ENCODE data around the gene ELMO2.

Gene ELMO2

GRCh38 chr20:46331611-46332361 is 74.6 kb downstream of the ELMO2 start:
- no peak for DNase-seq

DNA sequence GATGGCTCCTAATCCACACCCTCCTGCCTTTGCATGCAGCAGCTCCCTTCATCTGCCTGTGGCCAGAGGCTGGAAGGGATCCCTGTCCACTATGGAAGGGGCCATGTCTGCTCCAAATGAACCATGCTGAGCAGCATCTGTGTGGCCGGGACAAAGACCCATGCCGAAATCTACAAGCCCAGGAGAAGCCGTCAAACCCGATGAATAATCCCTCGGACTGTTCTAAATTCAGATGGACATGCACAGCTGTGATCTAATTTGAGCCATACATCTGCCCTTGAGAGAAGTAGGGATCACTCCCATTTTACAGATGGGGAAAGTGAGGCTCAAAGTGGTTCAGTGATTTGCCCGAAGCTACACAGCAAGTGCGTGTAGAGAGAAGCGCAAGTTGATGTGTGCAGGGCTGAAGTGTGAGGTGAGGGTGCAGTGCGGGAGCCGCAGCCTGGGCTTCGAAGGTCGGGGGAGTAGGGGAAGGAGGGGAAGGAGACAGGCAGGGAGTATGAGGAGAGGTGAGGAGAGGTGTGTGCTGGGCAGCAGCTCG is 75.5 kb downstream of the ELMO2 start:
- DNase-seq = no peak

GRCh38 chr20:46330072-46330763 is 76.2 kb downstream of the ELMO2 start:
- no peak for DNase-seq

DNA sequence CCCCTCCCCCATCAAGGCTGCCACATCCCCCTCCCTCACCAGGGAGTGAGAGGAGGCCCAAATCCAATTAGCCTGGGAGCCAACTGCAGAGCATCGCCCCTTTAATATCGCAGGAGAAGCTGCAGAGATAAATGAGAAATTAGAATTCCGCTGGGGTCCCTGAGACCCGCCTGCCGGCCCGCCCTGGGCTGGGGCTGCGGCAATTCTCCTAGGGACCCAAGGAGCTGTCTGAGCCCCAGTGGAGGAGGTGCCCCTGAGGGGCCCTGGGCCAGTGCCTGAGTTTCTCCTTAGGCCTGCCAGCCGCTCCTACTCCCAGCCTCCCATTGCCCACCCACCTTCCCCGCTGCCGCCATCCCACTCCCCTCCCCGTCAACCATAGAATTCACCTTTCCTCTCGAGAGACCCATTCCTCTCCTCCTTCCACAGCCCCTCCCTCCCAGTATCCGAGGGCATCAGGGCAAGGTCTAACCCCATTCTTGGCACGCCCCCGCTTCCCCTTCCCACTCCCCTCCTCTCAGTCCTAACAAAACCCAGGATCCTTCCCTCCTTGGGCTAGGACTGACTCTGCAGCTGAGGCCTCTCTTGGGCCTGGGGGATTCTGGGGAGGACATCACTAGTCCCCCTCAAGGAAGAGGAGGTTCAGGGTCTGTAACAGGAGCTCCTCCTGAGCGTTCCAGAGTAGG is 78.1 kb downstream of the ELMO2 start:
- no peak for DNase-seq

GRCh38 chr20:46327557-46327956 is 78.9 kb downstream of the ELMO2 start:
- DNase-seq = no peak

GRCh38 chr20:46325789-46326188 is 80.6 kb downstream of the ELMO2 start:
- no peak for DNase-seq

DNA sequence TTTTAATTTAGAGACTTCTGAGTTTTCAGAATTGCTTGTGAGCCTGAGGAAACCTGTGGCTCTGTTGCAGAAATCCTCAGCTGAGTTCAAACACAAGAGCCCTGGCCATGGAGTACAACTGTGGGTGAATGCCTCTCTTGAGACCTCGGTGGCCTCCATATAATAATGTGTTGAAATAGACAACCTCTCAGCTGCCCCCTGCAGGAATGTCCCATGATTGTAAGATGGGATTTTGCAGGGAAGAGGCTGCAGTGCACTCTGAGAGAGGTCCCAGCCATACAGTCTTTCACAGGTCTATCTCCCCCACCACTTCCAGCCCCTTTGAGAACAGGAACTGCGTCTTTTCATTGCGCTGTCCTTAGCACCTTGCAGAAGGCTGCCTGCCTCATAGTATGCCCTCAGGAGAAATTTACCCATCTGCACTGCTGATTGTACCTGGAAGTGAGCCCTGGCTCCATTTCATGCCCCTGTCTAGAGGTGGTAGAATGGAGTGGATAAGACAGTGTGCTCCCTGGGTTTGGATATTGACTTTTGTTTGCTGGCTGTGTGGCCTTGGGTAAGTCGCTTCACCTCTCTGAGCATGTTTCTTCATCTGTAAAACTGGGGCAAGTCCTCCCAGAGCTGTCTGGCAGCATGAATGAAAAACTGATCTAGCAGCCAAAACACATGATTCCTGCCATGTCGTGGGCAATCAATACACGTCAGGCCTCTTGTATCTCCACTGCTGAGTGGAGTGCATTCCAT is 81.3 kb downstream of the ELMO2 start:
- peak; percentile 43 for DNase-seq

GRCh38 chr20:46324379-46324778 is 82.0 kb downstream of the ELMO2 start:
- no peak for DNase-seq

DNA sequence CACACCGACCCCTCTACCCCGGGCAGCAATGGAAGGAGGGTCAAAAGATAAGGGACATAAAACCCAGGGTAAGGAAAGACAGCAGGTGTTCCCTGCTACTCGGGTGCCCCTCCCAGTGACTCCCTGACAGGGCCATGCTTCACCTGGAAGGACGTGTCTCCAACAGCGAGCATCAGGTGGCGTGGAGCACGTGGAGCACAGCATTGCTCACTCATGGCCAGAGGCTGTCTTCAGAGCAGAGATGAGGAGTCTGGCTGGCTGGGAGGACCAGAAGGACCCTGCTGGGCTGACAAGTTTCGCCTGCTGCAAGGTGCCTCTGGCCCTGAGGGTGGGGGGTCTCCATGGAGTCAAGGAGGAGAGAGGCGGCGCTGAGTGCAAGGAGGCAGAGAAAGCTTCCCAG is 82.9 kb downstream of the ELMO2 start:
- no peak for DNase-seq

DNA sequence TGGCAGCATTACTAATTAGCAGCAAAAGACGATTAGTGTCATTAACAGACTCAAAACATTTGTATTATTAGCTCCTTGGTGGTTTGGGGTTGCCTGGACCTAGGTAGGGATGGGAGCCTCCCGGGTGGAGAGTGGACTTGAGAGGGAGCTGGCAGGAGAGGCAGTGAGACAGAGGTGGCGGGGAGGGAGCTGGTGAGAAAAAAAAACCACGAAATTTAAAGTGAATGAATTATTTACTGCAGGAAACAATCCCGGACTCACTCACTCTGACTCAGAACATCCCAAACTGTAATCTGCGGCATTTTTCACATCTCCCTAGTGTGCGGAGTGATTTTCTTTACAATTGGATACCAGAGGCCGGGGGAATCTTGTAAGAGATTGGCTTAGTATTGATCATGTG is 83.8 kb downstream of the ELMO2 start:
- DNase-seq = no peak

- no peak for DNase-seq
Measured at GRCh38 chr20:46317685-46318177, 88.7 kb downstream of the ELMO2 start.

DNA sequence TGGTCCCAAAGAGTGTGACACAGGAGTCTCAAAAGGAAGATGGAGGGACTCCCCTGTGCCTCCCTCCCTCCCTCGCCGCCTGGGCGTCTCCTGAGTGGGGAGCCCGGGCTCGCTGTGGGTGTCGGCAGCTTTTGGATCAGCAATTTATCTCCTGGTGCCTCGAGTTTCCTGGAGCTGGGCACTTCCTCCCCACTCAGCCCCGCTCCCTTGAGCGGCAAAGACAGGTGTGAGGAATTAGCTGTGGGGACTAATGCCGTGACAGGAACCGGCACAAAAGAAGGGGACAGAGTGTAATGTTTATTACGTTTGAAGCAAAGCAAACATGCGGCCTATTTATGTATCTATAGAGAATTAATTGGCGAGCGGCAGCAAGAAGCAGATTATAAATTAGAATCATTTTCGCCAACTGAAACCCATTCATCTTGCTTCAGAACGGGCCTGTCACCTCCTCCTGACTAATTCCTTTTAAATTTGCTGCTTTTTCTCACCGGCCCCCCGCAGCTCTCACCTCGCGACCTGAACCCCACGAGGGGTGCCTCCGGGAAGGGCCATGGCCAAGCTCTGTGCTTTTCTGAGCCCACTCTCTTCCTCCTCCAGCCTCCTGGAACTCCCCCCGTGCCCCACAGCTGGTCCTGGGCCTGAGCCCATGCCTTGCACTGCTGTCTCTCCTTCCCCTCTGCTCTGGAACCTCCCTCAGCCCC is 89.3 kb downstream of the ELMO2 start:
- no peak for DNase-seq

Data from hematopoietic multipotent progenitor cell treated with erythropoietin and hydrocortisone succinate and interleukin-3 and kit ligand, for 8 days (in vitro differentiated cells).